Bronchial epithelial cell (primary cell): ENCODE data around the gene LIN28B. TPM values are rescaled to one million over a fixed set of nuclear protein-coding genes. Genes with fewer than 3 reads are reported as not detected.
A peak's percentile ranks its signal among the peaks of the same experiment; 100 is the strongest.

ENCODE experiments used
- DNase-seq: peaks from one replicate; pipeline ENCODE4 v3.0.0-alpha.2; 2010; ENCODE audit warnings: low read depth
- FAIRE-seq: peaks from 2 replicates; lab custom pipeline; 2011; peaks lifted over from hg19 to GRCh38; lab: Jason Lieb, UNC
- H3K27me3 ChIP-seq: 2 replicates; pipeline ENCODE4 v1.5.1; 2011; ENCODE audit warnings: low read length; ENCODE audit not compliant: control insufficient read depth, insufficient read depth
- H3K36me3 ChIP-seq: 2 replicates; pipeline ENCODE4 v1.5.1; 2011; ENCODE audit warnings: low read length; ENCODE audit not compliant: control insufficient read depth, insufficient read depth
- H3K4me3 ChIP-seq: 2 replicates; pipeline ENCODE4 v1.5.1; 2011; ENCODE audit warnings: mild to moderate bottlenecking, low read depth, low read length, control low read depth
- CTCF ChIP-seq: IDR thresholded peaks from 2 replicates; pipeline ENCODE4 v1.5.1; 2011; ENCODE audit warnings: mild to moderate bottlenecking, moderate library complexity, low read length, control low read depth, inconsistent platforms; ENCODE audit not compliant: insufficient read depth, severe bottlenecking
- total RNA-seq: library from RNA; depleted of rRNA; stranded (reverse); fragments of >200 nt; gene quantifications from 2 replicates; pipeline ENCODE4 v1.2.1, GENCODE V29; 2014

The LIN28B gene
- total RNA-seq, 1 donor from 2014 or later: not detected

GRCh38 chr6:104929353-104929752 lies 27.6 kb upstream of the LIN28B start:
- H3K4me3 ChIP-seq: no peak overlapping the region
- DNase-seq (no peak), FAIRE-seq (no peak)

GRCh38 chr6:104930939-104931338 lies 26.0 kb upstream of the LIN28B start:
- no peak for TF ChIP-seq CTCF
- Histone ChIP-seq H3K27me3 (no peaks in the 10 kb centered on the region), H3K36me3 (no peaks in the 10 kb centered on the region), H3K4me3 (no peak overlapping the region)
- DNase-seq (no peak), FAIRE-seq (no peak)

More at GRCh38 chr6:104929353-104929752, 27.6 kb upstream of the LIN28B start:
- Histone ChIP-seq H3K27me3 (no peaks in the 10 kb centered on the region), H3K36me3 (no peaks in the 10 kb centered on the region)
- no peak for TF ChIP-seq CTCF

GRCh38 chr6:104936766-104937535 lies 20.0 kb upstream of the LIN28B start:
- peaks cover 14% of the 10 kb centered on the region for H3K27me3 ChIP-seq
- H3K4me3 ChIP-seq: no peak overlapping the region
- FAIRE-seq (no peak), DNase-seq (no peak)
- no peak for TF ChIP-seq CTCF
- H3K36me3 ChIP-seq: no peaks in the 10 kb centered on the region

GRCh38 chr6:104940238-104940892 lies 16.5 kb upstream of the LIN28B start:
- no peak for DNase-seq
- Histone ChIP-seq H3K36me3 (no peaks in the 10 kb centered on the region), H3K4me3 (no peak overlapping the region), H3K27me3 (peaks cover 14% of the 10 kb centered on the region)
- no peak for FAIRE-seq
- TF ChIP-seq CTCF: no peak

GRCh38 chr6:104940893-104941728 lies 15.8 kb upstream of the LIN28B start:
- Histone ChIP-seq H3K4me3 (peak overlapping the region; percentile 10), H3K27me3 (peaks cover 14% of the 10 kb centered on the region), H3K36me3 (no peaks in the 10 kb centered on the region)
- no peak for FAIRE-seq
- peak; percentile 52 for TF ChIP-seq CTCF
- DNase-seq: peak; percentile 10
